ENCODE data around the gene RPH3AL. TPM values are rescaled to one million over a fixed set of nuclear protein-coding genes. Genes with fewer than 3 reads are reported as not detected.

Gene RPH3AL
- total RNA-seq, 4 donors from 2014 or later = 8.6 to 21.0 (median 17.4) TPM

- TF ChIP-seq POLR2A (IDR thresholded peaks at IDR 0.05) = no peak
- TF ChIP-seq, protein P1, sequence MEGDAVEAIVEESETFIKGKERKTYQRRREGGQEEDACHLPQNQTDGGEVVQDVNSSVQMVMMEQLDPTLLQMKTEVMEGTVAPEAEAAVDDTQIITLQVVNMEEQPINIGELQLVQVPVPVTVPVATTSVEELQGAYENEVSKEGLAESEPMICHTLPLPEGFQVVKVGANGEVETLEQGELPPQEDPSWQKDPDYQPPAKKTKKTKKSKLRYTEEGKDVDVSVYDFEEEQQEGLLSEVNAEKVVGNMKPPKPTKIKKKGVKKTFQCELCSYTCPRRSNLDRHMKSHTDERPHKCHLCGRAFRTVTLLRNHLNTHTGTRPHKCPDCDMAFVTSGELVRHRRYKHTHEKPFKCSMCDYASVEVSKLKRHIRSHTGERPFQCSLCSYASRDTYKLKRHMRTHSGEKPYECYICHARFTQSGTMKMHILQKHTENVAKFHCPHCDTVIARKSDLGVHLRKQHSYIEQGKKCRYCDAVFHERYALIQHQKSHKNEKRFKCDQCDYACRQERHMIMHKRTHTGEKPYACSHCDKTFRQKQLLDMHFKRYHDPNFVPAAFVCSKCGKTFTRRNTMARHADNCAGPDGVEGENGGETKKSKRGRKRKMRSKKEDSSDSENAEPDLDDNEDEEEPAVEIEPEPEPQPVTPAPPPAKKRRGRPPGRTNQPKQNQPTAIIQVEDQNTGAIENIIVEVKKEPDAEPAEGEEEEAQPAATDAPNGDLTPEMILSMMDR (IDR thresholded peaks at IDR 0.05) = no peak
- no peak for TF ChIP-seq EP300 (IDR thresholded peaks at IDR 0.05)
- TF ChIP-seq POLR2AphosphoS5 (IDR thresholded peaks at IDR 0.05) = no peak
- H3K4me1 ChIP-seq = no peaks in the 10 kb centered on the region
- H3K27ac ChIP-seq = no peak overlapping the region
- no peaks in the 10 kb centered on the region for H3K9me3 ChIP-seq
- H3K27me3 ChIP-seq = no peaks in the 10 kb centered on the region
- ATAC-seq = no peak
- WGBS, 2 donors (ENCODE audit: low coverage in 1 of 2) = 80% methylated on average over 1 of the region's 14 CpGs; no CpG with 5 or more reads in 1 of the 2 donors
- no peak overlapping the region for H3K4me3 ChIP-seq
- H3K36me3 ChIP-seq = no peaks in the 10 kb centered on the region
Measured at GRCh38 chr17:165939-166338, 186.7 kb downstream of the RPH3AL start.

GRCh38 chr17:164303-165235, 188.0 kb downstream of the RPH3AL start:
- Histone ChIP-seq H3K4me1 (no peaks in the 10 kb centered on the region), H3K27me3 (no peaks in the 10 kb centered on the region), H3K9me3 (no peaks in the 10 kb centered on the region), H3K27ac (no peak overlapping the region), H3K4me3 (no peak overlapping the region), H3K36me3 (no peaks in the 10 kb centered on the region)
- peak; percentile 50 for ATAC-seq
- WGBS, 2 donors (ENCODE audit: low coverage in 1 of 2) = 35 to 41% methylated on average over 3 to 4 of the region's 16 CpGs
- TF ChIP-seq, protein P1 (IDR thresholded peaks at IDR 0.05) = peak in 3 of 4 experiments; percentile 25 to 52 (median 29)
- TF ChIP-seq POLR2A (IDR thresholded peaks at IDR 0.05) = no peak

DNA sequence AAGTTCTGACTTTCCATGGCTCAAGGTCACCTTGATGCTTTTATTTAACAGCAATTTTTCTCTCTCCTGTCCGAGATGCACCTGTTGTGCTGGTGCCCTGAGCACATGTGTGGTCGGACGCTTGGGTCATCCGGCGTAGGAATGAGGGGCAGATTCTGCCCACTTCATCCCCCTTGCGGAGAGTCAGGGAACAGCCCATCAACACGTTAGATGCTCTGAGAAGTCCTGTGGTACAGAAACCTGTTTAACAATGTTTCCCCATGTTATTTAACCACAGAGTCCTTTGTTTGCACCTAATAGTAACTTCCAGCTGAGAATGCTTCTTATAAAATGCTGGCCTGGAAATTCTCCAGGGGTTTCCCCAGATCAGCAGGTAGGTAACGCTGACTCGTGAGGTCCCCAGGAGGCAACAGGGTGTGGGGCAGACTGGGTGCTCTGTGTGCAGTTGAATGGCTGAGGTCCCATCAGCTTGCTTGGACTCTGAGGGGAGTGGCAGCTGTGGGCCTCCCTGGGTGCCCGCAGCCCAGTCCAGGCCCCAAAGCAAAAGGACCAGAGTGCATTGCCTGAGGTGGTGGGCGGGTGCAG, 189.0 kb downstream of the RPH3AL start:
- Histone ChIP-seq H3K9me3 (no peaks in the 10 kb centered on the region), H3K27me3 (no peaks in the 10 kb centered on the region), H3K4me3 (no peak overlapping the region), H3K4me1 (no peaks in the 10 kb centered on the region), H3K27ac (no peak overlapping the region), H3K36me3 (no peaks in the 10 kb centered on the region)
- TF ChIP-seq POLR2A (IDR thresholded peaks at IDR 0.05) (no peak), EP300 (IDR thresholded peaks at IDR 0.05) (no peak), POLR2AphosphoS5 (IDR thresholded peaks at IDR 0.05) (no peak)
- TF ChIP-seq, protein P1 (IDR thresholded peaks at IDR 0.05) = no peak
- no peak for ATAC-seq
- 78 to 92% methylated on average over 2 to 7 of the region's 11 CpGs for WGBS, 2 donors (ENCODE audit: low coverage in 1 of 2)

DNA sequence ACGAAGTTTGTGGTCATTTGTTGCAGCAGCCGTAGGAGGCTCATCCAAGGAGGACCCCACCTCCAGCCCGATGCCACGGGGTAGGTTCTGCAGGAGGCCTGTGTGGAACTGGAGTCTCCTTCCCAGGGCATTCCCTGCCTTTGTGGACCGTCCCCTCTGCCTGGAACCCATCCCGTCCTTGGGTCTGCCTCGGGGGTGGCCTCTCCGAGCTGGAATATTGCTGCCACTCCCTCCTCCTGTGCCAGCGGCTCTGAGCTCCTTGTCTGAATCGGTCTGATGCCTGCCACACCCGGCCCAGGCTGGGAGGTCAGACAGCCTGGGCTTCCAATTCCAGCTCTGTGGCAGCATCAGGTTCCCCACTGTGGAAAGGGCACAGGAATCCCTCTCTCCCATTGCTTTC, 189.9 kb downstream of the RPH3AL start:
- Histone ChIP-seq H3K9me3 (no peaks in the 10 kb centered on the region), H3K4me3 (no peak overlapping the region), H3K27me3 (no peaks in the 10 kb centered on the region), H3K4me1 (no peaks in the 10 kb centered on the region), H3K27ac (no peak overlapping the region), H3K36me3 (no peaks in the 10 kb centered on the region)
- ATAC-seq = no peak
- TF ChIP-seq POLR2AphosphoS5 (IDR thresholded peaks at IDR 0.05) = no peak
- TF ChIP-seq, protein P1 (IDR thresholded peaks at IDR 0.05) = no peak
- no peak for TF ChIP-seq EP300 (IDR thresholded peaks at IDR 0.05)
- TF ChIP-seq POLR2A (IDR thresholded peaks at IDR 0.05) = no peak
- WGBS, 2 donors (ENCODE audit: low coverage in 1 of 2) = no CpG with 5 or more reads among the region's 11 CpGs

Other genes starting within 250 kb of the RPH3AL start
- gene SCGB1C2, start 215.2 kb downstream of the RPH3AL start, total RNA-seq = not detected
- gene DOC2B, start 171.2 kb downstream of the RPH3AL start, total RNA-seq = 10 to 100 TPM in 3 of 4 donors, 1 to 10 TPM in 1; 4.4 to 11.5 (median 10.6) TPM
- gene RFLNB, start 93.1 kb upstream of the RPH3AL start, total RNA-seq = 10 to 100 TPM; 12.9 to 30.5 (median 21.5) TPM

All from gastroesophageal sphincter (tissue), 4 donors.